ENCODE measurements around the gene TEX12. TPM values are rescaled to one million over a fixed set of nuclear protein-coding genes. Genes with fewer than 3 reads are reported as not detected.

TEX12 gene
- total RNA-seq, 2 donors from 2014 or later: not detected

DNA sequence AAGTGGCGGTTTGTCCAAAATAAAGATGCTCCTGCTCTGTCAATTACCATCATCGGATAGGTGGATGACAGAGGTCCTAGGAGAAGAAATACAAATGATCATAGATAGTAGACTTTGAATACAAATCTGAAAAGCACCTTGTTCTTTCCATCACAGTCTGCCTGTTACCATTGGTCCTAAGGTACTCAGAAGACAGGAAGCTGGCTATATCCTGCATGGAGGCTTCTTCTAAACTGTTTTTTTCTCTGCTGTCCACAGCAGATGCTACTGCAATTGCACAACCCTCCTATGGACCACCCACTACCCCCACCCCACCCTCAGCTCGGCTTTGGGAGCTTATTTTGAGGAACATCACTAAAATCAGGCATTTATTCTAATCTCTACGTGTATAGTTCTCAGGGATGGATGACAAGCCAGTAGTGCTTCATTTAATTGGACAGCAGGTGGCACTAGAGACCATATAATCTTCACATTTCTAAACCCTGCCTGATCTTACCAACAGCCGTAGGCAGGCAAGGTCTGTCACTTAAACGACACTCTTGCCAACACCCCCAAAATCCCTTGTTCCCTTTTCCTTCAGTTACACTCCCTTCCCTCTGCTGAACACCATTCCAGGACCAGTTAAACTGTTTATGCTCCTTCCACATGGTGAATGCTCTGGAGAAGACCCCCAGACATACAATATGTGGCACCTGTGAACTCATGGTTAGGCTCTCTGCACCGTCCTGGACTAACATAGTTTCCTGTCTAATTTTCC, 52.5 kb downstream of the TEX12 start:
- Histone ChIP-seq H3K27ac (no peak overlapping the region), H3K4me1 (no peaks in the 10 kb centered on the region), H3K9me3 (no peaks in the 10 kb centered on the region), H3K36me3 (replicated peaks in 1 of 2; ENCODE audit: insufficient read depth in 1 of 2, low read depth in 2 of 2) (no peaks in the 10 kb centered on the region), H3K27me3 (no peaks in the 10 kb centered on the region), H3K4me3 (no peak overlapping the region)
- ATAC-seq (peak; percentile 94), DNase-seq (peak; percentile 39 to 67 (median 54))
- intact Hi-C loops (cut with DNase I): loop anchor here (5.0 kb wide), 1 partner anchor 63 kb away; no protein-coding TSS in a partner anchor
- no peak for TF ChIP-seq POLR2A (IDR thresholded peaks at IDR 0.05)
- TF ChIP-seq, protein P1, sequence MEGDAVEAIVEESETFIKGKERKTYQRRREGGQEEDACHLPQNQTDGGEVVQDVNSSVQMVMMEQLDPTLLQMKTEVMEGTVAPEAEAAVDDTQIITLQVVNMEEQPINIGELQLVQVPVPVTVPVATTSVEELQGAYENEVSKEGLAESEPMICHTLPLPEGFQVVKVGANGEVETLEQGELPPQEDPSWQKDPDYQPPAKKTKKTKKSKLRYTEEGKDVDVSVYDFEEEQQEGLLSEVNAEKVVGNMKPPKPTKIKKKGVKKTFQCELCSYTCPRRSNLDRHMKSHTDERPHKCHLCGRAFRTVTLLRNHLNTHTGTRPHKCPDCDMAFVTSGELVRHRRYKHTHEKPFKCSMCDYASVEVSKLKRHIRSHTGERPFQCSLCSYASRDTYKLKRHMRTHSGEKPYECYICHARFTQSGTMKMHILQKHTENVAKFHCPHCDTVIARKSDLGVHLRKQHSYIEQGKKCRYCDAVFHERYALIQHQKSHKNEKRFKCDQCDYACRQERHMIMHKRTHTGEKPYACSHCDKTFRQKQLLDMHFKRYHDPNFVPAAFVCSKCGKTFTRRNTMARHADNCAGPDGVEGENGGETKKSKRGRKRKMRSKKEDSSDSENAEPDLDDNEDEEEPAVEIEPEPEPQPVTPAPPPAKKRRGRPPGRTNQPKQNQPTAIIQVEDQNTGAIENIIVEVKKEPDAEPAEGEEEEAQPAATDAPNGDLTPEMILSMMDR (IDR thresholded peaks at IDR 0.05): peak; percentile 65 to 93 (median 91)
- WGBS, 2 donors: 29 to 31% methylated on average over 7 of the region's 7 CpGs

DNA sequence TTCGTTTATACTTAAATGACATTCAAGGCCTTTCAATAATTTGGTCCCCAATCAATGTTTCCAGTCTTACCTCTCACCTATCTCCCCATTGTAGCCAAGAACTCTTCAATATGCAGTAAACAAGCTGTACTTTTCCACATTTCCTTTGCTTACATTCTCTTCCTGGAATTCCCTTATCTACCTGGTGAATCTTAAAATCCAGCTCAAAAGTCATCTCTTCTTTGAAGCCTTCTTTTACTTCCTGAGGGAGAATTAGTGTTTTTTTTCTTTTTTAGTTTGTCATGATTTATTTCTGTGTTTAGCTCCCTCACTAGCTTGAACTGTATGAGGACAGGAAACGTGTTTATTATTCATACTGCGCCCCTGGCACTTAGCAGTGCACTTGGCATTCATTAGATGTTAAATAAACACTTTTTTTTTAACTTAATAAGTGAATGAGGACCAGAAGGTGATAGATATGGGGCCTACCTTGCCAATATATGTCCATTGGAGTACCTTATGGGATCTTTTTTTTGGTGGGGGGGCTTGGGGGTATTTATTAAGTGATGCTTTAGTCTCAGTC, 54.2 kb downstream of the TEX12 start:
- no peaks in the 10 kb centered on the region for H3K36me3 ChIP-seq (replicated peaks in 1 of 2; ENCODE audit: insufficient read depth in 1 of 2, low read depth in 2 of 2)
- H3K9me3 ChIP-seq: no peaks in the 10 kb centered on the region
- TF ChIP-seq, protein P1 (IDR thresholded peaks at IDR 0.05): no peak
- TF ChIP-seq POLR2A (IDR thresholded peaks at IDR 0.05): no peak
- no peak overlapping the region for H3K27ac ChIP-seq
- DNase-seq (no peak), ATAC-seq (no peak)
- H3K4me3 ChIP-seq: no peak overlapping the region
- H3K4me1 ChIP-seq: no peaks in the 10 kb centered on the region
- H3K27me3 ChIP-seq: no peaks in the 10 kb centered on the region
- intact Hi-C loops (cut with DNase I): no loop called here
- 24 to 29% methylated on average over 3 of the region's 3 CpGs for WGBS, 2 donors

Small RNAs within 50 kb of the gene (small RNA-seq; reads per million reads assigned to genes)
- gene MRPS36P4: not detected

Other genes with a start within 250 kb of the TEX12 start
- gene C11orf52, start 248.5 kb upstream of the TEX12 start, total RNA-seq: 10 to 100 TPM in 1 of 2 donors, 1 to 10 TPM in 1; 4.6 to 14.8 TPM
- 10 to 100 TPM; 14.0 to 23.4 TPM for gene DIXDC1, start 230.0 kb upstream of the TEX12 start, total RNA-seq
- gene DLAT, start 142.0 kb upstream of the TEX12 start, total RNA-seq: 10 to 100 TPM; 10.4 to 10.5 TPM
- gene PIH1D2, start 93.4 kb upstream of the TEX12 start, total RNA-seq: 1 to 10 TPM in 1 of 2 donors, not detected in 1; 1.3 TPM
- 10 to 100 TPM in 1 of 2 donors, 1 to 10 TPM in 1; 8.3 to 10.5 TPM for gene NKAPD1, start 93.1 kb upstream of the TEX12 start, total RNA-seq
- 1 to 10 TPM; 7.5 to 9.6 TPM for gene TIMM8B, start 80.6 kb upstream of the TEX12 start, total RNA-seq
- gene SDHD, start 80.5 kb upstream of the TEX12 start, total RNA-seq: 10 to 100 TPM; 27.4 to 68.5 TPM
- 10 to 100 TPM in 1 of 2 donors, 1 to 10 TPM in 1; 3.3 to 22.8 TPM for gene IL18, start 3.3 kb upstream of the TEX12 start, total RNA-seq
- gene BCO2, start 8.1 kb downstream of the TEX12 start, total RNA-seq: 1 to 10 TPM; 3.6 to 4.2 TPM
- 10 to 100 TPM; 20.1 to 25.7 TPM for gene PTS, start 59.1 kb downstream of the TEX12 start, total RNA-seq
- gene PLET1, start 93.5 kb downstream of the TEX12 start, total RNA-seq: not detected

Data from body of pancreas (tissue), 4 donors.